ENCODE measurements around the gene WNT7A. TPM values are rescaled to one million over a fixed set of nuclear protein-coding genes. Genes with fewer than 3 reads are reported as not detected.
A peak's percentile ranks its signal among the peaks of the same experiment; 100 is the strongest.

WNT7A gene
- total RNA-seq, 1 donor from 2014 or later: not detected

GRCh38 chr3:13767896-13768295, 112.0 kb downstream of the WNT7A start:
- H3K4me3 ChIP-seq: no peak overlapping the region
- no peak overlapping the region for H3K9ac ChIP-seq
- H3K9me3 ChIP-seq (ENCODE audit: low read depth): no peaks in the 10 kb centered on the region
- H3K79me2 ChIP-seq (ENCODE audit: low read depth): no peaks in the 10 kb centered on the region
- TF ChIP-seq EZH2 (IDR thresholded peaks at IDR 0.05) (no peak), CTCF (IDR thresholded peaks at IDR 0.05) (no peak), EZH2phosphoT487 (IDR thresholded peaks at IDR 0.05) (no peak)
- H4K20me1 ChIP-seq (ENCODE audit: low read depth): no peaks in the 10 kb centered on the region
- no peak for DNase-seq (ENCODE audit: low spot score)
- no peak overlapping the region for H3K27ac ChIP-seq
- H3K4me2 ChIP-seq: no peak overlapping the region
- peaks cover 6% of the 10 kb centered on the region for H3K27me3 Mint-ChIP-seq (ENCODE audit: insufficient read depth, low read depth)
- no peak overlapping the region for H3K27ac Mint-ChIP-seq
- H3K27me3 ChIP-seq: no peaks in the 10 kb centered on the region
- no peak overlapping the region for H3K4me3 Mint-ChIP-seq
- H3K9me3 Mint-ChIP-seq: no peaks in the 10 kb centered on the region
- H3K4me1 Mint-ChIP-seq: peaks cover 21% of the 10 kb centered on the region
- H3K4me1 ChIP-seq: no peaks in the 10 kb centered on the region
- H3F3A ChIP-seq (ENCODE audit: low read depth): no peaks in the 10 kb centered on the region
- no peak overlapping the region for H2AFZ ChIP-seq (replicated peaks)
- no peaks in the 10 kb centered on the region for H3K36me3 ChIP-seq
- no peaks in the 10 kb centered on the region for H3K36me3 Mint-ChIP-seq

GRCh38 chr3:13767030-13767429, 112.8 kb downstream of the WNT7A start:
- Mint-ChIP-seq H3K27ac (peak overlapping the region; percentile 81), H3K27me3 (ENCODE audit: insufficient read depth, low read depth) (peaks cover 6% of the 10 kb centered on the region), H3K36me3 (no peaks in the 10 kb centered on the region), H3K9me3 (peaks cover 3% of the 10 kb centered on the region), H3K4me3 (no peak overlapping the region), H3K4me1 (peaks cover 21% of the 10 kb centered on the region)
- no peak overlapping the region for H3K4me2 ChIP-seq
- H3K9me3 ChIP-seq (ENCODE audit: low read depth): no peaks in the 10 kb centered on the region
- no peaks in the 10 kb centered on the region for H3K4me1 ChIP-seq
- no peaks in the 10 kb centered on the region for H3K79me2 ChIP-seq (ENCODE audit: low read depth)
- H3K4me3 ChIP-seq: no peak overlapping the region
- H3K36me3 ChIP-seq: no peaks in the 10 kb centered on the region
- no peak overlapping the region for H2AFZ ChIP-seq (replicated peaks)
- no peak for TF ChIP-seq EZH2phosphoT487 (IDR thresholded peaks at IDR 0.05)
- TF ChIP-seq CTCF (IDR thresholded peaks at IDR 0.05): no peak
- TF ChIP-seq EZH2 (IDR thresholded peaks at IDR 0.05): no peak
- no peaks in the 10 kb centered on the region for H4K20me1 ChIP-seq (ENCODE audit: low read depth)
- H3F3A ChIP-seq (ENCODE audit: low read depth): no peaks in the 10 kb centered on the region
- H3K9ac ChIP-seq: no peak overlapping the region
- H3K27ac ChIP-seq: no peak overlapping the region
- H3K27me3 ChIP-seq: no peaks in the 10 kb centered on the region
- DNase-seq (ENCODE audit: low spot score): no peak

Other genes with a start within 250 kb of the WNT7A start
- 7.6 and 9.2 TPM in 2 replicates for gene CHCHD4, start 244.8 kb upstream of the WNT7A start, total RNA-seq (ENCODE audit: low replicate concordance)
- 19.7 and 22.0 TPM in 2 replicates for gene TMEM43, start 245.0 kb upstream of the WNT7A start, total RNA-seq (ENCODE audit: low replicate concordance)

Measured in neural progenitor cell (in vitro differentiated cells).